T-cell (primary cell): ENCODE results near the gene PLEKHG5. TPM values are rescaled to one million over a fixed set of nuclear protein-coding genes. Genes with fewer than 3 reads are reported as not detected.
A peak's percentile ranks its signal among the peaks of the same experiment; 100 is the strongest.
"Not testable (repeated sequence)": the region's sequence is repeated elsewhere in the genome, so short reads cannot be mapped to it uniquely, and the experiment has no call there.

Source experiments
- ATAC-seq, 4 experiments: fragments of 200-7000 bp in 3 of 4; fragments of 150-1000 bp in 1 of 4; cut with Tn5 transposase; replicated peaks in 1 of 4; 1 replicate in 3 of 4; 2 replicates in 1 of 4; pipeline ENCODE4 v1.10.0; 2021; ENCODE audit warnings: moderate library complexity in 3 of 4, mild to moderate bottlenecking in 2 of 4, moderate number of reproducible peaks in 1 of 4
- CTCF ChIA-PET, 2 donors: fragments of 300-600 bp; sonication (Branson Sonifier 250); formaldehyde crosslinking; loops; one replicate each; lab custom pipeline; 2022; ENCODE audit warnings: antibody characterized with exemption in 2 of 2; lab: Charles Lee
- POLR2A ChIA-PET, 2 donors: fragments of 300-600 bp; sonication (Branson Sonifier 250); formaldehyde crosslinking; loops; one replicate each; lab custom pipeline; 2022; ENCODE audit warnings: antibody characterized with exemption in 2 of 2; lab: Charles Lee
- DNase-seq, 35 experiments: peaks; one replicate each; pipeline versions ENCODE4 v3.0.0 to v3.0.0-alpha.2; 2013 to 2023
- H3K27ac ChIP-seq: one replicate; pipeline ENCODE4 v1.5.1; 2013; ENCODE audit warnings: low read length
- H3K27me3 ChIP-seq, 2 experiments: replicated peaks in 1 of 2; 1 replicate in 1 of 2; 2 replicates in 1 of 2; pipeline versions ENCODE4 v1.6.1 to v1.7.0; 2013; ENCODE audit warnings: low read length in 1 of 2, mixed read lengths in 1 of 2; ENCODE audit not compliant: control insufficient read depth in 2 of 2, insufficient read depth in 2 of 2; ENCODE audit errors: extremely low read depth in 1 of 2
- H3K36me3 ChIP-seq, 2 donors: 1 replicate in 1 of 2; 2 replicates in 1 of 2; pipeline versions ENCODE4 v1.6.1 to v1.7.0; 2013; ENCODE audit warnings: low read length in 1 of 2; ENCODE audit not compliant: control insufficient read depth in 2 of 2, insufficient read depth in 1 of 2; ENCODE audit errors: extremely low read depth in 1 of 2
- H3K4me1 ChIP-seq, 2 experiments: 1 replicate in 1 of 2; 2 replicates in 1 of 2; pipeline versions ENCODE4 v1.6.1 to v1.7.0; 2013; ENCODE audit warnings: low read length in 2 of 2, mixed read lengths in 1 of 2; ENCODE audit not compliant: insufficient read depth in 2 of 2, control insufficient read depth in 1 of 2; ENCODE audit errors: extremely low read depth in 1 of 2
- H3K4me3 ChIP-seq, 2 donors: 1 replicate in 1 of 2; 2 replicates in 1 of 2; pipeline versions ENCODE4 v1.5.1 to v1.7.0; 2013; ENCODE audit warnings: mild to moderate bottlenecking in 2 of 2, low read length in 1 of 2, moderate library complexity in 1 of 2; ENCODE audit not compliant: control insufficient read depth in 1 of 2; ENCODE audit errors: extremely low read depth in 1 of 2
- H3K9me3 ChIP-seq: 2 replicates; pipeline ENCODE4 v1.7.0; 2013
- H3K27ac Mint-ChIP-seq, 2 donors: one replicate each; pipeline ENCODE4 v1.8.0; 2020 to 2021; ENCODE audit warnings: mild to moderate bottlenecking in 2 of 2, mixed read lengths in 2 of 2
- H3K27me3 Mint-ChIP-seq, 2 donors: one replicate each; pipeline ENCODE4 v1.8.0; 2021 to 2022; ENCODE audit warnings: mixed read lengths in 2 of 2
- H3K36me3 Mint-ChIP-seq: one replicate; pipeline ENCODE4 v1.8.0; 2021; ENCODE audit warnings: mixed read lengths
- H3K4me1 Mint-ChIP-seq, 3 donors: one replicate each; pipeline ENCODE4 v1.8.0; 2020 to 2022; ENCODE audit warnings: mixed read lengths in 3 of 3, mild to moderate bottlenecking in 1 of 3
- H3K4me3 Mint-ChIP-seq, 3 donors: one replicate each; pipeline ENCODE4 v1.8.0; 2020 to 2022; ENCODE audit warnings: mild to moderate bottlenecking in 3 of 3, mixed read lengths in 3 of 3, moderate library complexity in 3 of 3
- H3K9me3 Mint-ChIP-seq, 3 donors: one replicate each; pipeline ENCODE4 v1.8.0; 2020 to 2022; ENCODE audit warnings: mixed read lengths in 3 of 3
- WGBS: methylation state at CpG from one replicate; pipeline ENCODE4 v1.1.5; 2013; ENCODE audit warnings: missing lambda C conversion rate; ENCODE audit not compliant: insufficient coverage; 5-methylcytosine and 5-hydroxymethylcytosine counted together
- total RNA-seq, 35 experiments: library from RNA in 6 of 35; stranded (reverse) in 6 of 35; fragments of 120-200 nt in 1 of 35; gene quantifications; one replicate each; pipeline versions ENCODE4 v1.2.1 to v1.2.4 and lab custom pipeline; 2013 to 2026

The PLEKHG5 gene
- total RNA-seq, 5 donors from 2014 or later (not counting 1 experiment from before 2014, with no cell fraction given) = 7.1 to 18.2 (median 8.4) TPM

DNA sequence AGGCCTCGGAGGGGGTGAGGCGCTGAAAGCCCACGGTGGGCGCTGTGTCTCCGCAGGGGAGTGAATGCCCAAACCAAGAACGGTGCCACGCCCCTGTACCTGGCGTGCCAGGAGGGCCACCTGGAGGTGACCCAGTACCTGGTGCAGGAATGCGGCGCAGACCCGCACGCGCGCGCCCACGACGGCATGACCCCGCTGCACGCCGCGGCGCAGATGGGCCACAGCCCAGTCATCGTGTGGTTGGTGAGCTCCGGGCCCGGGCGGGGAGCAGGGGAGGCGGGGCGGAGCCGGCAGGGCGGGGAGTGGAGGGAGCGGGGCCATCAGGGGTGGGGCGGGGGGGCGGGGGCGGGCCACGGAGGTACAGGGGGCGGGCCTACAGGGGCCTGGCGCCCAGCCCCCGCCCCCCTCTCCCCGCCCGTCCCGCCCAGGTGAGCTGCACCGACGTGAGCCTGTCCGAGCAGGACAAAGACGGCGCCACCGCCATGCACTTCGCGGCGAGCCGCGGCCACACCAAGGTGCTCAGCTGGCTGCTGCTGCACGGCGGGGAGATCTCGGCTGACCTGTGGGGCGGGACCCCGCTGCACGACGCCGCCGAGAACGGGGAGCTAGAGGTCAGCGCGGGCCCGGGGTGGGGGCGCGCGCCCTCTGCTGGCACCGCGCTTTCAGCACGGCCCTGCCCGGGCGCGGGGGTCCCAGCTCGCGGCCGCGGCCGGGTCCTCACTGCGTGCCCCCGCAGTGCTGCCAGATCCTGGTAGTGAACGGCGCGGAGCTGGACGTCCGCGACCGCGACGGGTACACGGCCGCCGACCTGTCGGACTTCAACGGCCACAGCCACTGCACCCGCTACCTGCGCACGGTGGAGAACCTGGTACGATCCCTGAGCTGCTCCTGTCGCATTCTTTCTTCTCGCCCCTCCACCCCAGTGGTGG, 51.0 kb downstream of the PLEKHG5 start:
- 9% methylated on average over 78 of the region's 101 CpGs for WGBS
- ChIA-PET CTCF (interaction anchor here (0.6 to 1.2 kb wide), 6 partner anchors 17 to 261 kb away, joined by 3 to 7 read pairs (median 4); partner anchors contain the start of genes DNAJC11 (in 1 of the 2) and TNFRSF25 (in 1 of the 2)), POLR2A (interaction anchor here in 1 of 2 donors (0.6 kb wide), 2 partner anchors 20 to 165 kb away, joined by 4 read pairs; no protein-coding TSS in a partner anchor)
- peak in 34 of 35 experiments; percentile 36 to 80 (median 64) for DNase-seq
- Mint-ChIP-seq H3K4me1 (peaks cover 13 to 25% (median 19%) of the 10 kb centered on the region in 3 donors), H3K27me3 (peaks cover 30 to 45% of the 10 kb centered on the region in 2 donors), H3K36me3 (no peaks in the 10 kb centered on the region), H3K9me3 (no peaks in the 10 kb centered on the region), H3K27ac (no peak overlapping the region), H3K4me3 (peak overlapping the region in 2 of 3 donors; percentile 28 to 77)
- peak; percentile 83 to 88 (median 86) for ATAC-seq
- Histone ChIP-seq H3K9me3 (no peaks in the 10 kb centered on the region), H3K27me3 (peaks cover 0 to 71% of the 10 kb centered on the region in 2 experiments), H3K4me3 (no peak overlapping the region), H3K36me3 (no peaks in the 10 kb centered on the region), H3K4me1 (peaks cover 0 to 21% of the 10 kb centered on the region in 2 experiments), H3K27ac (no peak overlapping the region)

DNA sequence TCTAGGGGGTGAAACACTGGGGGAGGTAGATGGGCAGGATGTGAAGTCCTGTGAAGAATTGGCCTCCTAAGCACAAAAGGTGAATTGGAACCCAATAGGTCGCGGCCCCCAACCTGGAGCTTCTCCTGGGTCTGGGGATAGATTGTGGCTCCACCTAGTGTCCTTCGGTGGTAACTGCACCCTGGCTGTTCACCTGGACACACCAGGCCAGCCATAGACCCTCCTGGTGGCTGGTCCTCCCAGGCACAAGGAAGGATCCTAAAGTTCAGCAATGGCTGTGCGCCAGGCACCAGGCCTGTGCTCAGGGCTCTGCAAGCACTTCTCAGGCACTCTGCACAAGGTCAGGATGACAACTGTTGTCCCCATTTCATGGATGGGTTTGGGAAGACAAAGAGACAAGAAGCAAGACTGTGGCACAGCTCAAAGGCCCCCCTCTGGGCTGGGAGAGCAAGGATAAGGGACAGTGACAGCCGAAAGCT, 53.4 kb downstream of the PLEKHG5 start:
- Histone ChIP-seq H3K4me3 (no peak overlapping the region), H3K9me3 (no peaks in the 10 kb centered on the region), H3K4me1 (peaks cover 0 to 21% of the 10 kb centered on the region in 2 experiments), H3K27ac (no peak overlapping the region), H3K36me3 (no peaks in the 10 kb centered on the region), H3K27me3 (peaks cover 0 to 54% of the 10 kb centered on the region in 2 experiments)
- DNase-seq = peak in 34 of 35 experiments; percentile 25 to 83 (median 58)
- H3K4me3 Mint-ChIP-seq = peak overlapping the region in 1 of 3 donors; percentile 52
- peak overlapping the region in 1 of 2 donors; percentile 21 for H3K27ac Mint-ChIP-seq
- CTCF ChIA-PET = interaction anchor here (1.0 to 1.4 kb wide), 4 partner anchors 11 to 17 kb away, joined by 3 to 5 read pairs (median 5); no protein-coding TSS in a partner anchor
- H3K4me1 Mint-ChIP-seq = peaks cover 9 to 18% (median 14%) of the 10 kb centered on the region in 3 donors
- no peaks in the 10 kb centered on the region for H3K36me3 Mint-ChIP-seq
- peaks cover 19 to 31% of the 10 kb centered on the region in 2 donors for H3K27me3 Mint-ChIP-seq
- WGBS = 3% methylated on average over 4 of the region's 5 CpGs
- H3K9me3 Mint-ChIP-seq = no peaks in the 10 kb centered on the region
- POLR2A ChIA-PET = interaction anchor here in 1 of 2 donors (0.6 to 0.7 kb wide), 2 partner anchors 22 to 172 kb away, joined by 3 to 7 read pairs; no protein-coding TSS in a partner anchor
- ATAC-seq = peak; percentile 41 to 60 (median 49)

GRCh38 chr1:6437012-6437700, 54.3 kb downstream of the PLEKHG5 start:
- ATAC-seq = not testable (repeated sequence)

GRCh38 chr1:6436277-6436676, 55.2 kb downstream of the PLEKHG5 start:
- CTCF ChIA-PET, H3K36me3 Mint-ChIP-seq, H3K4me3 ChIP-seq, H3K4me3 Mint-ChIP-seq, POLR2A ChIA-PET, H3K9me3 Mint-ChIP-seq, H3K27ac ChIP-seq, H3K27ac Mint-ChIP-seq, H3K9me3 ChIP-seq, ATAC-seq, H3K36me3 ChIP-seq, DNase-seq: not testable (repeated sequence)
- H3K4me1 ChIP-seq = peaks cover 0 to 21% of the 10 kb centered on the region in 2 experiments
- Mint-ChIP-seq H3K4me1 (peaks cover 9 to 18% (median 14%) of the 10 kb centered on the region in 3 donors), H3K27me3 (peaks cover 19 to 26% of the 10 kb centered on the region in 2 donors)
- WGBS = no CpG with 5 or more reads among the region's 3 CpGs
- H3K27me3 ChIP-seq = peaks cover 0 to 46% of the 10 kb centered on the region in 2 experiments

More at GRCh38 chr1:6437012-6437700, 54.3 kb downstream of the PLEKHG5 start:
- H3K4me3 Mint-ChIP-seq, H3K9me3 Mint-ChIP-seq, H3K36me3 ChIP-seq, H3K9me3 ChIP-seq, H3K4me3 ChIP-seq, H3K27ac ChIP-seq, POLR2A ChIA-PET, H3K36me3 Mint-ChIP-seq, H3K27ac Mint-ChIP-seq, DNase-seq: not testable (repeated sequence)
- CTCF ChIA-PET = interaction anchor here in 1 of 2 donors (0.7 to 1.4 kb wide), 3 partner anchors 14 to 98 kb away, joined by 3 to 5 read pairs (median 5); no protein-coding TSS in a partner anchor
- WGBS = 63% methylated on average over 16 of the region's 22 CpGs
- Mint-ChIP-seq H3K4me1 (peaks cover 9 to 18% (median 14%) of the 10 kb centered on the region in 3 donors), H3K27me3 (peaks cover 19 to 31% of the 10 kb centered on the region in 2 donors)
- Histone ChIP-seq H3K4me1 (peaks cover 0 to 21% of the 10 kb centered on the region in 2 experiments), H3K27me3 (peaks cover 0 to 54% of the 10 kb centered on the region in 2 experiments)

DNA sequence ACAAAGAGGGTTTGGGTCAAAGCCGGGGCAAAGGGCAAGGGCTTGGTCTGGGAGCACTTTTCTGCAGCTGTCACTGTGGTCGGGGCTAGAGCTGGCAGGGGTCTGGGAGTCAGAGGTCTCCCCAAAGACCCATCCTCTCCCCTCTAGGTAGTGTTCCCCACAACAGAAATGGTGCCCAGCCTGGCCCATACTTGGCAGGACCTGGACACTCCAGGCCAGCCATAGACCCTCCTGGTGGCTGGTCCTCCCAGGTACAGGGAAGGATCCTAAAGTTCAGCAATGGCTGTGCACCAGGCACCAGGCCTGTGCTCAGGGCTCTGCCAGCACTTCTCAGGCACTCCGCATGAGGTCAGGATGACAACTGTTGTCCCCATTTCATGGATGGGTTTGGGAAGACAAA, 55.9 kb downstream of the PLEKHG5 start:
- H3K4me3 ChIP-seq = no peak overlapping the region
- no peak overlapping the region for H3K27ac ChIP-seq
- H3K9me3 Mint-ChIP-seq = no peaks in the 10 kb centered on the region
- WGBS = 89% methylated on average over 1 of the region's 3 CpGs
- peaks cover 0 to 15% of the 10 kb centered on the region in 2 experiments for H3K4me1 ChIP-seq
- ATAC-seq (no peak), DNase-seq (no peak)
- ChIA-PET POLR2A (no interaction called here), CTCF (no interaction called here)
- H3K36me3 ChIP-seq = no peaks in the 10 kb centered on the region
- peaks cover 0 to 45% of the 10 kb centered on the region in 2 experiments for H3K27me3 ChIP-seq
- no peaks in the 10 kb centered on the region for H3K36me3 Mint-ChIP-seq
- peaks cover 19 to 22% of the 10 kb centered on the region in 2 donors for H3K27me3 Mint-ChIP-seq
- no peak overlapping the region for H3K4me3 Mint-ChIP-seq
- peaks cover 9 to 18% (median 10%) of the 10 kb centered on the region in 3 donors for H3K4me1 Mint-ChIP-seq
- H3K9me3 ChIP-seq = no peaks in the 10 kb centered on the region
- H3K27ac Mint-ChIP-seq = no peak overlapping the region
